Endothelial cell of umbilical vein (primary cell): ENCODE data around the gene RXFP4. TPM values are rescaled to one million over a fixed set of nuclear protein-coding genes. Genes with fewer than 3 reads are reported as not detected.

Source experiments
- BruUV-seq: library from RNA; stranded (reverse); fragments of 400-500 nt; replicated peaks from 2 replicates; lab custom pipeline; 2021; lab: Mats Ljungman, UMichigan
- CTCF ChIA-PET: fragments of 300-600, 350-600 bp; sonication (Branson Sonifier 250); formaldehyde crosslinking; loops from one replicate; lab custom pipeline; 2021; ENCODE audit warnings: antibody characterized with exemption, inconsistent platforms; lab: Charles Lee
- POLR2A ChIA-PET: fragments of 300-600, 350-600 bp; sonication (Branson Sonifier 250); formaldehyde crosslinking; loops from one replicate; lab custom pipeline; 2021; ENCODE audit warnings: antibody characterized with exemption, inconsistent platforms; lab: Charles Lee
- DNase-seq: peaks from one replicate; pipeline ENCODE4 v3.0.0-alpha.2; 2011; ENCODE audit warnings: low read depth, low spot score
- FAIRE-seq: peaks from 2 replicates; lab custom pipeline; 2011; peaks lifted over from hg19 to GRCh38; lab: Jason Lieb, UNC
- H2AFZ ChIP-seq: 2 replicates; pipeline ENCODE4 v1.6.0; 2012; ENCODE audit warnings: low read depth, low read length, control low read depth, inconsistent platforms
- H3K27ac ChIP-seq: 2 replicates; pipeline ENCODE4 v1.5.1; 2011; ENCODE audit warnings: low read depth, mild to moderate bottlenecking, control low read depth, low read length, moderate library complexity; ENCODE audit not compliant: insufficient read depth
- H3K27me3 ChIP-seq, 2 experiments: 2 replicates each; pipeline versions ENCODE4 v1.6.0 to v1.6.1; 2011; ENCODE audit warnings: low read length in 2 of 2, mixed read lengths in 1 of 2; ENCODE audit not compliant: control insufficient read depth in 2 of 2, insufficient read depth in 2 of 2
- H3K36me3 ChIP-seq, 2 experiments: 2 replicates in 1 of 2; 3 replicates in 1 of 2; pipeline ENCODE4 v1.5.1; 2011; ENCODE audit warnings: low read length in 2 of 2, mild to moderate bottlenecking in 1 of 2, moderate library complexity in 1 of 2; ENCODE audit not compliant: control insufficient read depth in 2 of 2, insufficient read depth in 2 of 2; ENCODE audit errors: extremely low read depth in 1 of 2
- H3K4me1 ChIP-seq: 3 replicates; pipeline ENCODE4 v1.5.1; 2011; ENCODE audit warnings: mild to moderate bottlenecking, low read length; ENCODE audit not compliant: control insufficient read depth, insufficient read depth; ENCODE audit errors: extremely low read depth
- H3K4me2 ChIP-seq: 2 replicates; pipeline ENCODE4 v1.6.1; 2011; ENCODE audit warnings: low read length, control low read depth, mixed read lengths; ENCODE audit not compliant: insufficient read depth
- H3K4me3 ChIP-seq, 3 experiments: fragments of 200-600 bp in 1 of 3; sonication (generic), shearing (Covaris generic) in 1 of 3; replicated peaks in 1 of 3; 2 replicates each; pipeline ENCODE4 v1.5.1; 2011 to 2016; ENCODE audit warnings: control low read depth in 3 of 3, low read length in 3 of 3, mild to moderate bottlenecking in 2 of 3, inconsistent platforms in 1 of 3, low read depth in 1 of 3, moderate library complexity in 1 of 3; ENCODE audit not compliant: insufficient read depth in 1 of 3
- H3K79me2 ChIP-seq: 2 replicates; pipeline ENCODE4 v1.6.0; 2012; ENCODE audit warnings: low read length, inconsistent platforms; ENCODE audit not compliant: control insufficient read depth, insufficient read depth
- H3K9ac ChIP-seq: replicated peaks from 2 replicates; pipeline ENCODE3; 2011; ENCODE audit warnings: low read length, control low read depth; ENCODE audit not compliant: insufficient read depth; ENCODE audit errors: extremely low read depth
- H3K9me1 ChIP-seq: replicated peaks from 3 replicates; pipeline ENCODE4 v1.6.0; 2011; ENCODE audit warnings: mild to moderate bottlenecking, low read length; ENCODE audit not compliant: control insufficient read depth, insufficient read depth; ENCODE audit errors: extremely low read depth
- H3K9me3 ChIP-seq: replicated peaks from 2 replicates; pipeline ENCODE4 v1.5.1; 2012; ENCODE audit warnings: low read length, inconsistent platforms; ENCODE audit not compliant: control insufficient read depth, insufficient read depth
- H4K20me1 ChIP-seq: replicated peaks from 2 replicates; pipeline ENCODE3; 2011; ENCODE audit warnings: mild to moderate bottlenecking, low read length; ENCODE audit not compliant: control insufficient read depth, insufficient read depth; ENCODE audit errors: extremely low read depth
- EZH2 ChIP-seq: IDR thresholded peaks from 2 replicates; pipeline ENCODE4 v1.6.1; 2012; ENCODE audit warnings: borderline replicate concordance, low read depth, mild to moderate bottlenecking, moderate library complexity, low read length, inconsistent platforms; ENCODE audit not compliant: severe bottlenecking
- FOS ChIP-seq: IDR thresholded peaks from 2 replicates; pipeline ENCODE4 v1.6.1; 2011; ENCODE audit warnings: mild to moderate bottlenecking, low read length, moderate library complexity, borderline replicate concordance; ENCODE audit not compliant: insufficient read depth
- GATA2 ChIP-seq: IDR thresholded peaks from 2 replicates; pipeline ENCODE4 v1.7.0; 2011; ENCODE audit warnings: low read depth, mild to moderate bottlenecking, moderate library complexity, mixed read lengths, low read length; ENCODE audit not compliant: insufficient read length, insufficient read depth
- JUN ChIP-seq: IDR thresholded peaks from 2 replicates; pipeline ENCODE4 v1.6.1; 2011; ENCODE audit warnings: borderline replicate concordance, low read depth; ENCODE audit not compliant: insufficient read length, insufficient read depth
- MYC ChIP-seq: IDR thresholded peaks from one replicate; pipeline ENCODE4 v1.6.1; 2011; ENCODE audit warnings: mild to moderate bottlenecking, low read depth, low read length
- POLR2A ChIP-seq: IDR thresholded peaks from 2 replicates; pipeline ENCODE4 v1.6.1; 2012; ENCODE audit warnings: low read depth, mild to moderate bottlenecking, control low read depth, low read length
- POLR2AphosphoS5 ChIP-seq: IDR thresholded peaks from 2 replicates; pipeline ENCODE4 v1.6.1; 2012; ENCODE audit warnings: low read depth, mild to moderate bottlenecking, control low read depth, low read length, moderate library complexity; ENCODE audit not compliant: insufficient read depth
- dilution Hi-C: fragments of 300-500 bp; cut with MboI; formaldehyde crosslinking; loops from one replicate; pipeline ENCODE4 v1.15.0; 2019; ENCODE audit warnings: low sequenced_read_pairs; ENCODE audit not compliant: extremely low pct_ligation_motif_present
- intact Hi-C: fragments of 100-400 bp; cut with micrococcal nuclease; formaldehyde crosslinking; loops from one replicate; pipeline ENCODE4 v1.10.0; 2022
- polyA plus RNA-seq, 4 experiments: library from polyadenylated mRNA; depleted of rRNA in 3 of 4; stranded (reverse) in 3 of 4; unstranded in 1 of 4; fragments of >200 nt; gene quantifications; 2 replicates each; pipeline versions ENCODE4 v1.2.1 to v1.2.3, GENCODE V29; 2011 to 2012; ENCODE audit warnings: missing spikeins in 1 of 4
- total RNA-seq: library from RNA; stranded (reverse); gene quantifications from 2 replicates; pipeline ENCODE4 v1.2.3, GENCODE V29; 2021
- TF ChIP-seq, protein P1 (sequence below), 2 donors: IDR thresholded peaks; 1 replicate in 1 of 2; 2 replicates in 1 of 2; pipeline ENCODE4 v1.5.1; 2011; ENCODE audit warnings: low read length in 2 of 2, mild to moderate bottlenecking in 2 of 2, moderate library complexity in 2 of 2, control low read depth in 1 of 2, inconsistent platforms in 1 of 2, low read depth in 1 of 2; ENCODE audit not compliant: insufficient read depth in 1 of 2; ENCODE audit errors: extremely low read depth in 1 of 2
- TF ChIP-seq, protein P2 (sequence below): IDR thresholded peaks from 2 replicates; pipeline ENCODE4 v1.6.1; 2011; ENCODE audit not compliant: insufficient read depth, insufficient read length

Gene RXFP4
- total and polyA plus RNA-seq, 2 donors (not counting 3 experiments of a cell fraction or from before 2014, with no cell fraction given): not detected

DNA sequence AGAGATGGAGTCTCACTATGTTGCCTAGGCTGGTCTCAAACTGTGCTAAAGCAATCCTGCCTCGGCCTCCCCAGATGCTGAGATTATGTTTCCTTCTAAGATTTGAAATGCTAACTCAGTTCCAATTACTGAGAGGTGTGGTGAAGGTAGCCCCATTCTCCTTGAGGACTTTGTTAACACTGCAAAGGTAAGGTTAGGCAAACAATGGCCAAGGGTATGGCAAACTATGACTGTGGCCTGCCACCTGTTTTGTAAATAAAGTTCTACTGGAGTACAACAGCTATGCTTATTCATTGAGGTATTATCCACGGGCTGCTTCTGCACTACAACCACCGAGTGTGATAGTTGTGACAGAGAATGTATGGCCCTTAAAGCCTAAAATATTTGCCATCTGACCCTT lies 20.7 kb upstream of the RXFP4 start:
- TF ChIP-seq MYC: no peak
- TF ChIP-seq, protein P1, sequence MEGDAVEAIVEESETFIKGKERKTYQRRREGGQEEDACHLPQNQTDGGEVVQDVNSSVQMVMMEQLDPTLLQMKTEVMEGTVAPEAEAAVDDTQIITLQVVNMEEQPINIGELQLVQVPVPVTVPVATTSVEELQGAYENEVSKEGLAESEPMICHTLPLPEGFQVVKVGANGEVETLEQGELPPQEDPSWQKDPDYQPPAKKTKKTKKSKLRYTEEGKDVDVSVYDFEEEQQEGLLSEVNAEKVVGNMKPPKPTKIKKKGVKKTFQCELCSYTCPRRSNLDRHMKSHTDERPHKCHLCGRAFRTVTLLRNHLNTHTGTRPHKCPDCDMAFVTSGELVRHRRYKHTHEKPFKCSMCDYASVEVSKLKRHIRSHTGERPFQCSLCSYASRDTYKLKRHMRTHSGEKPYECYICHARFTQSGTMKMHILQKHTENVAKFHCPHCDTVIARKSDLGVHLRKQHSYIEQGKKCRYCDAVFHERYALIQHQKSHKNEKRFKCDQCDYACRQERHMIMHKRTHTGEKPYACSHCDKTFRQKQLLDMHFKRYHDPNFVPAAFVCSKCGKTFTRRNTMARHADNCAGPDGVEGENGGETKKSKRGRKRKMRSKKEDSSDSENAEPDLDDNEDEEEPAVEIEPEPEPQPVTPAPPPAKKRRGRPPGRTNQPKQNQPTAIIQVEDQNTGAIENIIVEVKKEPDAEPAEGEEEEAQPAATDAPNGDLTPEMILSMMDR (IDR thresholded peaks at IDR 0.05; ENCODE audit: extremely low read depth in 1 of 2, insufficient read depth in 1 of 2, low read depth in 1 of 2, low read length in 2 of 2): no peak
- no peak for TF ChIP-seq POLR2AphosphoS5
- TF ChIP-seq, protein P2, sequence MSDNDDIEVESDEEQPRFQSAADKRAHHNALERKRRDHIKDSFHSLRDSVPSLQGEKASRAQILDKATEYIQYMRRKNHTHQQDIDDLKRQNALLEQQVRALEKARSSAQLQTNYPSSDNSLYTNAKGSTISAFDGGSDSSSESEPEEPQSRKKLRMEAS: no peak
- no peak for TF ChIP-seq GATA2
- no peak for TF ChIP-seq POLR2A
- TF ChIP-seq FOS: no peak
- no peak for TF ChIP-seq EZH2
- TF ChIP-seq JUN: no peak
- H3K27ac ChIP-seq: no peak overlapping the region
- H3K27me3 ChIP-seq: no peaks in the 10 kb centered on the region
- no peak overlapping the region for H2AFZ ChIP-seq
- no peak for DNase-seq
- CTCF ChIA-PET: interaction anchor here (2.8 kb wide), 1 partner anchor 69 kb away, joined by 7 read pairs; no protein-coding TSS in a partner anchor
- FAIRE-seq: no peak
- H3K4me3 ChIP-seq: no peak overlapping the region
- no peak overlapping the region for H3K4me2 ChIP-seq
- no peaks in the 10 kb centered on the region for H3K9me3 ChIP-seq
- dilution Hi-C loops (no loop called here), intact Hi-C loops (no loop called here)
- POLR2A ChIA-PET: no interaction called here
- BruUV-seq: TSS peak; percentile 5
- H3K9me1 ChIP-seq: no peaks in the 10 kb centered on the region
- H4K20me1 ChIP-seq: no peaks in the 10 kb centered on the region
- peaks cover 24% of the 10 kb centered on the region for H3K79me2 ChIP-seq
- no peak overlapping the region for H3K9ac ChIP-seq
- H3K36me3 ChIP-seq: peaks cover 32 to 44% of the 10 kb centered on the region in 2 experiments
- no peaks in the 10 kb centered on the region for H3K4me1 ChIP-seq
